ENCODE data around the gene RNU6-8. TPM values are rescaled to one million over a fixed set of nuclear protein-coding genes. Genes with fewer than 3 reads are reported as not detected.

The RNU6-8 gene
- total RNA-seq, 1 experiment from 2014 or later = not detected

- Mint-ChIP-seq H3K27ac (peak overlapping the region in 1 of 3 experiments; percentile 15; a peak in 1 of 7 replicates), H3K4me3 (no peak overlapping the region), H3K27me3 (ENCODE audit: low read depth) (peaks cover 10% of the 10 kb centered on the region), H3K9me3 (no peaks in the 10 kb centered on the region; a peak in 1 of 5 replicates), H3K36me3 (ENCODE audit: insufficient read depth in 1 of 3, low read depth in 3 of 3) (no peaks in the 10 kb centered on the region), H3K4me1 (peaks cover 22 to 24% of the 10 kb centered on the region in 2 experiments)
- Histone ChIP-seq H3K9me3 (ENCODE audit: control insufficient read depth, low read depth, low read length) (no peaks in the 10 kb centered on the region), H3K23ac (ENCODE audit: insufficient read length, low read depth, low read length) (no peak overlapping the region), H3K14ac (ENCODE audit: insufficient read depth, low read length) (no peak overlapping the region), H3K4me1 (ENCODE audit: insufficient read depth, low read length) (no peaks in the 10 kb centered on the region), H3K9ac (ENCODE audit: extremely low read depth, insufficient read length, low read length) (no peak overlapping the region), H3K18ac (ENCODE audit: insufficient read length, low read depth, low read length) (no peak overlapping the region), H4K8ac (replicated peaks; ENCODE audit: insufficient read length, low read depth, low read length) (no peak overlapping the region), H3K79me2 (ENCODE audit: insufficient read depth, low read length) (no peaks in the 10 kb centered on the region), H3T11ph (ENCODE audit: low read length) (no peak overlapping the region), H2BK5ac (ENCODE audit: insufficient read length, low read length) (no peak overlapping the region), H4K5ac (ENCODE audit: insufficient read length, low read depth, low read length) (no peak overlapping the region), H2BK12ac (ENCODE audit: insufficient read length, low read depth, low read length) (no peak overlapping the region), H2AK5ac (ENCODE audit: insufficient read length, low read length) (no peak overlapping the region), H3K79me1 (ENCODE audit: insufficient read depth, low read depth, low read length, poor library complexity, severe bottlenecking) (no peaks in the 10 kb centered on the region), H4K91ac (ENCODE audit: insufficient read length, low read depth, low read length) (no peak overlapping the region), H2BK15ac (ENCODE audit: low read depth, low read length) (no peak overlapping the region), H3K4me2 (ENCODE audit: insufficient read depth, insufficient read length, low read length) (no peak overlapping the region), H2BK120ac (ENCODE audit: low read depth, low read length, poor library complexity, severe bottlenecking) (no peak overlapping the region), H3K56ac (ENCODE audit: insufficient read length, low read depth, low read length) (no peak overlapping the region), H4K20me1 (ENCODE audit: control insufficient read depth, insufficient read depth, insufficient read length) (no peaks in the 10 kb centered on the region), H3K27me3 (ENCODE audit: insufficient read depth, low read length) (no peaks in the 10 kb centered on the region), H2BK20ac (ENCODE audit: low read depth, low read length, poor library complexity, severe bottlenecking) (no peak overlapping the region), H3K4ac (ENCODE audit: low read depth, low read length) (no peak overlapping the region), H2AFZ (ENCODE audit: low read length) (no peak overlapping the region), H3K27ac (ENCODE audit: insufficient read length, low read depth, low read length) (no peak overlapping the region), H3K23me2 (ENCODE audit: insufficient read length, low read depth, low read length, poor library complexity, severe bottlenecking) (peaks cover 15% of the 10 kb centered on the region)
- peak; percentile 40; the same call in 2 of the 3 replicates for TF ChIP-seq CTCF (conservative IDR thresholded peaks at IDR 0.05)
- WGBS (ENCODE audit: extremely low coverage, insufficient read length, low lambda C conversion rate) = no CpG with 5 or more reads among the region's 4 CpGs
- peak; percentile 49 for DNase-seq
These were observed 2.9 kb upstream of the RNU6-8 start for GRCh38 chr14:32205984-32206383.

Measured in H9 (cell line).